ENCODE results near the gene ABHD5. TPM values are rescaled to one million over a fixed set of nuclear protein-coding genes. Genes with fewer than 3 reads are reported as not detected.

ABHD5 gene
- total and polyA plus RNA-seq, 10 of the 15 experiments (the other 5 are each of a cell fraction or from before 2014, with no cell fraction given) = 5.5 to 24.4 (median 9.5) TPM

DNA sequence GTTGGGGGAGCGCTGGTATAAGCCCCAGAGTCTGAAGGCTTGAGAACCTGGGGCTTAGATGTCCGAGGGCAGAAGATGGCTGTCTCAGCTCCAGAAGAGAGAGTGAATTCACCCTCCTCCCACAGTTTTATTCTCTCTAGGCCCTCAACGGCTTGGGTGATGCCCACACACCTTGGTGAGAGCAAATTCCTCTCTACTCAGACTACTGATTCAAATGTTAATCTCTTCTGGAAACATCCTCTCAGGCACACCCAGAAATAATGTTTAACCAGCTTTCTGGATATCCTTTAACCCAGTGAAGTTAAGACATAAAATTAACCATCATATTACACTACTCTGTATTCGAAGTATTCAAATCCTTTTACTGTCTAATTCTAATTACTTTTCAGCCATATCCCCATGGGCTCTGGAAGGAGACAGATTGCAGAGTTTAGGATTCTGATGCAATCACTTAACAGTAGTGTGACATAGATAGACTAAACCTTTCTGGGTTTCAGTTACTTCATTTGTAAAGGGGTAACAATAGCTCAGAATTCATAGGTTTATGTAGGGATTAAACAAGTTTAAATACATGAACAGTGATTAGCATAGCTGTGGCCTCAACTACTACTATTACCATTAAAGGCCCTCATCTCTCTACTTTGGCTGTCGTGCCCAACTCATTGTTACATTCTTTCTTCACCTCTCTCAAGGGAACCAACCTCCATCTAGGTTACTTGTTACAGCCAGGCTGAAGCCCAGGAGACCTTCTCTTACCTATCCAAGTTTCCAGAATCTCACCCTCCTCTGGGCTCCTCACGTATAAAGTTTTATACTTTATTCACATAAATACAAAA, 43.2 kb upstream of the ABHD5 start:
- Histone ChIP-seq H3K9ac (ENCODE audit: control insufficient read depth, insufficient read depth, low read length) (no peak overlapping the region), H2AFZ (ENCODE audit: control insufficient read depth, low read depth, low read length) (no peak overlapping the region), H3K9me3 (replicated peaks; ENCODE audit: control insufficient read depth, insufficient read depth, low read length) (no peaks in the 10 kb centered on the region), H3K27ac (ENCODE audit: control insufficient read depth, insufficient read depth) (no peak overlapping the region), H3K4me2 (ENCODE audit: control insufficient read depth, insufficient read depth) (no peak overlapping the region), H3K4me1 (ENCODE audit: control insufficient read depth, insufficient read depth, low read length) (no peaks in the 10 kb centered on the region), H3K79me2 (ENCODE audit: control insufficient read depth, insufficient read depth, low read length) (no peaks in the 10 kb centered on the region), H3K36me3 (ENCODE audit: control insufficient read depth in 2 of 2, insufficient read depth in 2 of 2, low read length in 1 of 2) (no peaks in the 10 kb centered on the region), H4K20me1 (ENCODE audit: control insufficient read depth, insufficient read depth) (no peaks in the 10 kb centered on the region), H3K27me3 (replicated peaks in 1 of 2; ENCODE audit: control insufficient read depth in 2 of 2, insufficient read depth in 2 of 2, low read length in 1 of 2) (no peaks in the 10 kb centered on the region), H3K4me3 (no peak overlapping the region)
- ChIA-PET POLR2A (no interaction called here), SMC1A (ENCODE audit: uncharacterized antibody, unreplicated experiment) (no interaction called here), RAD21 (ENCODE audit: unreplicated experiment) (no interaction called here), CTCF (interaction anchor here (1.2 kb wide), 1 partner anchor 12 kb away, joined by 3 read pairs; no protein-coding TSS in a partner anchor)
- intact Hi-C loops (cut with micrococcal nuclease; ENCODE audit: unreplicated experiment) (no loop called here), in situ Hi-C loops (cut with MboI) (no loop called here)
- no TSS peak for BruUV-seq (replicated peaks)
- DNase-seq (ENCODE audit: low read depth, low spot score) (no peak), FAIRE-seq (no peak), ATAC-seq (no peak)
- WGBS (ENCODE audit: insufficient coverage, insufficient replicate concordance, low lambda C conversion rate, missing lambda C conversion rate) = 9% methylated on average over 6 of the region's 6 CpGs
- TF ChIP-seq, protein P1, sequence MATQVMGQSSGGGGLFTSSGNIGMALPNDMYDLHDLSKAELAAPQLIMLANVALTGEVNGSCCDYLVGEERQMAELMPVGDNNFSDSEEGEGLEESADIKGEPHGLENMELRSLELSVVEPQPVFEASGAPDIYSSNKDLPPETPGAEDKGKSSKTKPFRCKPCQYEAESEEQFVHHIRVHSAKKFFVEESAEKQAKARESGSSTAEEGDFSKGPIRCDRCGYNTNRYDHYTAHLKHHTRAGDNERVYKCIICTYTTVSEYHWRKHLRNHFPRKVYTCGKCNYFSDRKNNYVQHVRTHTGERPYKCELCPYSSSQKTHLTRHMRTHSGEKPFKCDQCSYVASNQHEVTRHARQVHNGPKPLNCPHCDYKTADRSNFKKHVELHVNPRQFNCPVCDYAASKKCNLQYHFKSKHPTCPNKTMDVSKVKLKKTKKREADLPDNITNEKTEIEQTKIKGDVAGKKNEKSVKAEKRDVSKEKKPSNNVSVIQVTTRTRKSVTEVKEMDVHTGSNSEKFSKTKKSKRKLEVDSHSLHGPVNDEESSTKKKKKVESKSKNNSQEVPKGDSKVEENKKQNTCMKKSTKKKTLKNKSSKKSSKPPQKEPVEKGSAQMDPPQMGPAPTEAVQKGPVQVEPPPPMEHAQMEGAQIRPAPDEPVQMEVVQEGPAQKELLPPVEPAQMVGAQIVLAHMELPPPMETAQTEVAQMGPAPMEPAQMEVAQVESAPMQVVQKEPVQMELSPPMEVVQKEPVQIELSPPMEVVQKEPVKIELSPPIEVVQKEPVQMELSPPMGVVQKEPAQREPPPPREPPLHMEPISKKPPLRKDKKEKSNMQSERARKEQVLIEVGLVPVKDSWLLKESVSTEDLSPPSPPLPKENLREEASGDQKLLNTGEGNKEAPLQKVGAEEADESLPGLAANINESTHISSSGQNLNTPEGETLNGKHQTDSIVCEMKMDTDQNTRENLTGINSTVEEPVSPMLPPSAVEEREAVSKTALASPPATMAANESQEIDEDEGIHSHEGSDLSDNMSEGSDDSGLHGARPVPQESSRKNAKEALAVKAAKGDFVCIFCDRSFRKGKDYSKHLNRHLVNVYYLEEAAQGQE (IDR thresholded peaks at IDR 0.05; ENCODE audit: low read depth, low read length) = no peak
- no peak for TF ChIP-seq SREBF2 (IDR thresholded peaks at IDR 0.05; ENCODE audit: low read length)
- TF ChIP-seq SKIL (IDR thresholded peaks at IDR 0.05; ENCODE audit: low read depth, poor library complexity, severe bottlenecking) = no peak
- TF ChIP-seq FOXK2 (IDR thresholded peaks at IDR 0.05) = no peak
- TF ChIP-seq, protein P2, sequence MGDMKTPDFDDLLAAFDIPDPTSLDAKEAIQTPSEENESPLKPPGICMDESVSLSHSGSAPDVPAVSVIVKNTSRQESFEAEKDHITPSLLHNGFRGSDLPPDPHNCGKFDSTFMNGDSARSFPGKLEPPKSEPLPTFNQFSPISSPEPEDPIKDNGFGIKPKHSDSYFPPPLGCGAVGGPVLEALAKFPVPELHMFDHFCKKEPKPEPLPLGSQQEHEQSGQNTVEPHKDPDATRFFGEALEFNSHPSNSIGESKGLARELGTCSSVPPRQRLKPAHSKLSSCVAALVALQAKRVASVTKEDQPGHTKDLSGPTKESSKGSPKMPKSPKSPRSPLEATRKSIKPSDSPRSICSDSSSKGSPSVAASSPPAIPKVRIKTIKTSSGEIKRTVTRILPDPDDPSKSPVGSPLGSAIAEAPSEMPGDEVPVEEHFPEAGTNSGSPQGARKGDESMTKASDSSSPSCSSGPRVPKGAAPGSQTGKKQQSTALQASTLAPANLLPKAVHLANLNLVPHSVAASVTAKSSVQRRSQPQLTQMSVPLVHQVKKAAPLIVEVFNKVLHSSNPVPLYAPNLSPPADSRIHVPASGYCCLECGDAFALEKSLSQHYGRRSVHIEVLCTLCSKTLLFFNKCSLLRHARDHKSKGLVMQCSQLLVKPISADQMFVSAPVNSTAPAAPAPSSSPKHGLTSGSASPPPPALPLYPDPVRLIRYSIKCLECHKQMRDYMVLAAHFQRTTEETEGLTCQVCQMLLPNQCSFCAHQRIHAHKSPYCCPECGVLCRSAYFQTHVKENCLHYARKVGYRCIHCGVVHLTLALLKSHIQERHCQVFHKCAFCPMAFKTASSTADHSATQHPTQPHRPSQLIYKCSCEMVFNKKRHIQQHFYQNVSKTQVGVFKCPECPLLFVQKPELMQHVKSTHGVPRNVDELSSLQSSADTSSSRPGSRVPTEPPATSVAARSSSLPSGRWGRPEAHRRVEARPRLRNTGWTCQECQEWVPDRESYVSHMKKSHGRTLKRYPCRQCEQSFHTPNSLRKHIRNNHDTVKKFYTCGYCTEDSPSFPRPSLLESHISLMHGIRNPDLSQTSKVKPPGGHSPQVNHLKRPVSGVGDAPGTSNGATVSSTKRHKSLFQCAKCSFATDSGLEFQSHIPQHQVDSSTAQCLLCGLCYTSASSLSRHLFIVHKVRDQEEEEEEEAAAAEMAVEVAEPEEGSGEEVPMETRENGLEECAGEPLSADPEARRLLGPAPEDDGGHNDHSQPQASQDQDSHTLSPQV (IDR thresholded peaks at IDR 0.05) = no peak
- no peak for TF ChIP-seq POLR2AphosphoS2 (IDR thresholded peaks at IDR 0.05; ENCODE audit: low read depth, low read length)
- TF ChIP-seq POLR2A (IDR thresholded peaks at IDR 0.05; ENCODE audit: low read depth, low read length) = no peak
- TF ChIP-seq RBBP5 (conservative IDR thresholded peaks at IDR 0.05) = no peak
- TF ChIP-seq, protein P3, sequence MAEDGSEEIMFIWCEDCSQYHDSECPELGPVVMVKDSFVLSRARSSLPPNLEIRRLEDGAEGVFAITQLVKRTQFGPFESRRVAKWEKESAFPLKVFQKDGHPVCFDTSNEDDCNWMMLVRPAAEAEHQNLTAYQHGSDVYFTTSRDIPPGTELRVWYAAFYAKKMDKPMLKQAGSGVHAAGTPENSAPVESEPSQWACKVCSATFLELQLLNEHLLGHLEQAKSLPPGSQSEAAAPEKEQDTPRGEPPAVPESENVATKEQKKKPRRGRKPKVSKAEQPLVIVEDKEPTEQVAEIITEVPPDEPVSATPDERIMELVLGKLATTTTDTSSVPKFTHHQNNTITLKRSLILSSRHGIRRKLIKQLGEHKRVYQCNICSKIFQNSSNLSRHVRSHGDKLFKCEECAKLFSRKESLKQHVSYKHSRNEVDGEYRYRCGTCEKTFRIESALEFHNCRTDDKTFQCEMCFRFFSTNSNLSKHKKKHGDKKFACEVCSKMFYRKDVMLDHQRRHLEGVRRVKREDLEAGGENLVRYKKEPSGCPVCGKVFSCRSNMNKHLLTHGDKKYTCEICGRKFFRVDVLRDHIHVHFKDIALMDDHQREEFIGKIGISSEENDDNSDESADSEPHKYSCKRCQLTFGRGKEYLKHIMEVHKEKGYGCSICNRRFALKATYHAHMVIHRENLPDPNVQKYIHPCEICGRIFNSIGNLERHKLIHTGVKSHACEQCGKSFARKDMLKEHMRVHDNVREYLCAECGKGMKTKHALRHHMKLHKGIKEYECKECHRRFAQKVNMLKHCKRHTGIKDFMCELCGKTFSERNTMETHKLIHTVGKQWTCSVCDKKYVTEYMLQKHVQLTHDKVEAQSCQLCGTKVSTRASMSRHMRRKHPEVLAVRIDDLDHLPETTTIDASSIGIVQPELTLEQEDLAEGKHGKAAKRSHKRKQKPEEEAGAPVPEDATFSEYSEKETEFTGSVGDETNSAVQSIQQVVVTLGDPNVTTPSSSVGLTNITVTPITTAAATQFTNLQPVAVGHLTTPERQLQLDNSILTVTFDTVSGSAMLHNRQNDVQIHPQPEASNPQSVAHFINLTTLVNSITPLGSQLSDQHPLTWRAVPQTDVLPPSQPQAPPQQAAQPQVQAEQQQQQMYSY (CRISPR knock-in tag; IDR thresholded peaks at IDR 0.05) = no peak

Data from GM12878 (cell line).